GM18505 (cell line): ENCODE measurements around the gene CTNND1.
"Not testable (repeated sequence)": the region's sequence is repeated elsewhere in the genome, so short reads cannot be mapped to it uniquely, and the experiment has no call there.

Experiments
- ATAC-seq: cut with Tn5 transposase; IDR thresholded peaks from one replicate; pipeline ENCODE4 v1.9.1; 2021; ENCODE audit not compliant: unreplicated experiment
- POLR2A ChIP-seq: IDR thresholded peaks from 4 replicates; pipeline ENCODE4 v1.6.1; 2011; ENCODE audit warnings: borderline replicate concordance; ENCODE audit not compliant: insufficient read depth, insufficient read length; ENCODE audit errors: extremely low read depth

CTNND1 gene, protein sequence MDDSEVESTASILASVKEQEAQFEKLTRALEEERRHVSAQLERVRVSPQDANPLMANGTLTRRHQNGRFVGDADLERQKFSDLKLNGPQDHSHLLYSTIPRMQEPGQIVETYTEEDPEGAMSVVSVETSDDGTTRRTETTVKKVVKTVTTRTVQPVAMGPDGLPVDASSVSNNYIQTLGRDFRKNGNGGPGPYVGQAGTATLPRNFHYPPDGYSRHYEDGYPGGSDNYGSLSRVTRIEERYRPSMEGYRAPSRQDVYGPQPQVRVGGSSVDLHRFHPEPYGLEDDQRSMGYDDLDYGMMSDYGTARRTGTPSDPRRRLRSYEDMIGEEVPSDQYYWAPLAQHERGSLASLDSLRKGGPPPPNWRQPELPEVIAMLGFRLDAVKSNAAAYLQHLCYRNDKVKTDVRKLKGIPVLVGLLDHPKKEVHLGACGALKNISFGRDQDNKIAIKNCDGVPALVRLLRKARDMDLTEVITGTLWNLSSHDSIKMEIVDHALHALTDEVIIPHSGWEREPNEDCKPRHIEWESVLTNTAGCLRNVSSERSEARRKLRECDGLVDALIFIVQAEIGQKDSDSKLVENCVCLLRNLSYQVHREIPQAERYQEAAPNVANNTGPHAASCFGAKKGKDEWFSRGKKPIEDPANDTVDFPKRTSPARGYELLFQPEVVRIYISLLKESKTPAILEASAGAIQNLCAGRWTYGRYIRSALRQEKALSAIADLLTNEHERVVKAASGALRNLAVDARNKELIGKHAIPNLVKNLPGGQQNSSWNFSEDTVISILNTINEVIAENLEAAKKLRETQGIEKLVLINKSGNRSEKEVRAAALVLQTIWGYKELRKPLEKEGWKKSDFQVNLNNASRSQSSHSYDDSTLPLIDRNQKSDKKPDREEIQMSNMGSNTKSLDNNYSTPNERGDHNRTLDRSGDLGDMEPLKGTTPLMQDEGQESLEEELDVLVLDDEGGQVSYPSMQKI

DNA sequence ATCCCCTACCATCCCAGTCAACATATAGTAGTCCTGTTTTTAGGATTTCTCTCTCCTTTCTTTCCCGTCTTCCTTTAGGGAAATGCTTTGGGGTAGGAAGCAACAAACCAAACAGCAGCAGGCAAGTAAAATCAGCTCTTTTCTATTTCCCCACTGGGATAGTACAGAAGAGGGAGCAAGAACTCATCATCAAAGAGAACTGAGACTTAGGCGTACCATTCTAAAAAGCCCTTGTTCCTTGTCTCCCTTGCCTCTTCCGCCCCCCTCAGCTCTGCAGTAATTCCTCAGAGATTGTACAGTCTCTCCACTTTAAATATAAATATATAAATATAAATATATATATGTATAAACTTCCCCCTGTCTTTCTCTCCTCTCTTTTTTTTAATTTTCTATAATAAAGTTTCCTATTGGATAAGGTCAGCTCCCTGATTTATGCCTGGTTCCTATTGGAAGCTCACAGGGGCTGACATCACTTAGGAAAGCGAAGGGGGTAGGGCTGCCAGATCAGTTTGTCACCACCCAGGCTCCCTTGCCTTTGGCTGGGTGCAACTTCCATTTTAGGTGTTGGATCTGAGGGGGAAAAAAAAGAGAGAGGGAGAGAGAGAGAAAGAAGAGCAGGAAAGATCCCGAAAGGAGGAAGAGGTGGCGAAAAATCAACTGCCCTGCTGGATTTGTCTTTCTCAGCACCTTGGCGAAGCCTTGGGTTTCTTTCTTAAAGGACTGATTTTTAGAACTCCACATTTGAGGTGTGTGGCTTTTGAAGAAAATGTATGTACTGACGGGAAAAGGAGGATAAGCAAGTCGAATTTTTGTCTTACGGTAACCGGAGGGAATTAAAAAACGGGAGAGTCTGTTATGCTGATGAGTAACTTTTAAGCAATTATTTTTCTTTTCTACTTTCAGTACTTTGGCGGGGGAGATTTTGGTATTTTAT is at the start of gene CTNND1:
TSS of gene CTNND1 (plus strand) at position 502 of the 934 bp plus-strand sequence. CDS start 29,677 bp downstream, outside the sequence.
- peak; percentile 92 for ATAC-seq
- peak; percentile 72 for TF ChIP-seq POLR2A

DNA sequence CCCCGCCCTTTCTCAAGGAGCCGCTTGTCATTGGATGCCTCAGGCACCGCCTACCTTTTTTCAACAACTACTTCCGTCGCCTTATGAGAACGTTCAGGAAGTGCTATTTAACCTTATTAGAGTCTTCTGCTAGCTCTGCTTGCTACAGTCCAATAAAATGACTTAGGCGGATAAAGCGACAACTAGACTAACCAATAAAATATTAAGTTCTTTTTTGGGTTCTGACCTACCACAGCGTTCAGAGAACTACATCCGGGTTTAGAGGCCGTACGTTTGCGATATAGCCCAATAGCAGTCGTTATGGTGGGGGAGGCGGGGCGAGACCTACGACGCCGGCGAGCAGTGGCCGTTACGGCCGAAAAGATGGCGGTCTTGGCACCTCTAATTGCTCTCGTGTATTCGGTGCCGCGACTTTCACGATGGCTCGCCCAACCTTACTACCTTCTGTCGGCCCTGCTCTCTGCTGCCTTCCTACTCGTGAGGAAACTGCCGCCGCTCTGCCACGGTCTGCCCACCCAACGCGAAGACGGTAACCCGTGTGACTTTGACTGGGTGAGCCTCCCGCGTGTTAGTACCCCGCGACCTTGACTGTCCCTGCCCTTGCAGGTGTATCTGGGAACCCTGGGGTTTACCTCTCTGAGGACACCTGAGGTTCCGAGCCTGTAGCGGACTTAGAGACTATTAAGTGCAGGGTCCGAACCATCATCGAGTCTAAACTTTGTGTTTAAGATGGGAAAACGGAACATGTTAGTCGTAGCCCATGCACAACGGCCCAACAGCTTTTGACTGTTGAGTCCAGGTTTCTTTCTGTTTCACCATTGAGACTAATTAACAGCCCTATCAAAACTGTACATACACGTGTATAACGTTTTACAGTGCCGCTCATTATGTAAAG is 49.1 kb upstream of the CTNND1 start, which contains the start of gene TMX2:
TSS of gene TMX2 (plus strand) at position 338 of the 895 bp plus-strand sequence. CDS start at position 364, 26 bp downstream.
- TF ChIP-seq POLR2A: peak; percentile 81
- peak; percentile 95 for ATAC-seq

DNA sequence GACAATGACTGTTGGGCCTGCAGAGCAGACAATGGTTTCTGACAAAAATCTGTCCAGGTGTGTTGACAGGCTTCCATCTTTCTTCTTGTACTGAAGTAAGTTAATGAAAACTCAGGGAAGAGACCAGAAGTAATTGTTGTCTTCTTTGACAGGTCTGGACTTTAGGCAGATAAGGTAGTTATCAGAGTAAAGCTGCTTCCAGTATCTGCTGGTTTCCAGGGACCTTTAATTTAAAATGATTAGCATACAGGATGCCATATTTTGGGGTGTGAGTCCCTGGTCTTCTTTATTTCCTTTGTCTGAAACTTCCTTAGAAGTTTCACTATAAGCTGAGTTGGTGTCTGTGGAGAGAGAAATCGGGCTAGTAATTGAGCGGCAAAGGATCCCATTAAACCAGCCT is 47.8 kb upstream of the CTNND1 start:
- no peak for TF ChIP-seq POLR2A
- ATAC-seq: no peak

DNA sequence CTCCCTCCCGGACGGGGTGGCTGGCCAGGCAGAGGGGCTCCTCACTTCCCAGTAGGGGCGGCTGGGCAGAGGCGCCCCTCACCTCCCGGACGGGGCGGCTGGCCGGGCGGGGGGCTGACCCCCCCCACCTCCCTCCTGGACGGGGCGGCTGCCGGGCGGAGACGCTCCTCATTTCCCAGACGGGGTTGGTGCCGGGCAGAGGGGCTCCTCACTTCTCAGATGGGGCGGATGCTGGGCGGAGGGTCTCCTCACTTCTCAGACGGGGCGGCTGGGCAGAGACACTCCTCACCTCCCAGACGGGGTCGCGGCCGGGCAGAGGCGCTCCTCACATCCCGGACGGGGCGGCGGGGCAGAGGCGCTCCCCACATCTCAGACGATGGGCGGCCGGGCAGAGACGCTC is 44.9 kb upstream of the CTNND1 start:
- ATAC-seq: not testable (repeated sequence)

DNA sequence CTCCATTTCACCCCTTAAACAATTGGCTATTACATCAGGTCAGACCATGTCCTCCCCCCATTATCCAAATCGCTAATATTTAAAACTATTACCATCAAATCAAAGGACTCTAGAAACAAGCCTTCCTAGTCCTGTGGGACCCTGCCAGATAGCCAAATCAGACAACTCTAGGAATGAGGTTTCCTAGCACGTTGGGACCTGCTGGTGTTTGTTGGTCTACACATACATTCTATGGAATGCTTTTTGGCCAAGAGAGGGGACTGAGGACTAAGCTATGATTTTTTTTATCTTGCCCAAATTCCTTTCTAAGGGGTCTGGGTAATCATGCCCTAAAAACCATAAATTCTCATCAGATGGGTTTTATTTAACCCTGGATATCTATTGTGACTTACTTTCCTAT is 34.4 kb upstream of the CTNND1 start:
- ATAC-seq: no peak
- no peak for TF ChIP-seq POLR2A

DNA sequence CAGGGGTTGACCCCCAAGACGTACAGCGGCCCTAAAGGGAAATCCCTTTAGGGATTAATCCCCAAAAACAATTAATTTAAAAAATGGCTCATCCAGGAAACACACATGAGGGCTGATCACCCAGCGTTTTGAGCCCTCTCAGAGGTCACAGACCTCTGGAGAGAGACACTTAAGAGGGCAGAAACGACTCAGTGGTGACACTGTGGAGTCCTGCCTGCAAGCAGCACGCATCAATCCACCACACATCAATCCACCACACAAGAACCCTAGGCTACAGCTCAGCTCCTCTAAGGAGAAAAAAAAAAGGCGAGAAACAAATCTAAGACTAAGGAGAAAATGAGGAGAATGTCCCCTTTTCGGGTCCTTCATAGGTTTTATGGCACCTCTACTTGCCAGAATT is 32.8 kb upstream of the CTNND1 start:
- ATAC-seq: no peak
- no peak for TF ChIP-seq POLR2A

DNA sequence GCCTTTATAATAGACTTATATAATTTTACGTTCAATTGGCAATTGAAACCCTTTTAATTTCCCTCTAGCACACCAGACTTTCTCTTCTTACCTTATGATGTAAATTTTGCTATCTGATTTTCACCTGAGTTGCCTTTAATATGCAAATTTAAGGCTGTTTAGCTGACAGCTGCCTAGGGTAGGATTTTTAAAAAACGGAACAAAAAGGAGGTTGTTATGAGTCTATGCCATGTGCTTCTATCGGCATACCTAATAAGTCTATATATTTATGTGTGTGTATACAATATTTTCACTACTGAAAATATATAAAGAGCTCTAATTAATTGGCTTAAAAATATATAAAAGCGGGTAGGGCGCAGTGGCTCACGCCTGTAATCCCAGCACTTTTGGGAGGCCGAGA is 32.1 kb upstream of the CTNND1 start:
- ATAC-seq: no peak
- no peak for TF ChIP-seq POLR2A

DNA sequence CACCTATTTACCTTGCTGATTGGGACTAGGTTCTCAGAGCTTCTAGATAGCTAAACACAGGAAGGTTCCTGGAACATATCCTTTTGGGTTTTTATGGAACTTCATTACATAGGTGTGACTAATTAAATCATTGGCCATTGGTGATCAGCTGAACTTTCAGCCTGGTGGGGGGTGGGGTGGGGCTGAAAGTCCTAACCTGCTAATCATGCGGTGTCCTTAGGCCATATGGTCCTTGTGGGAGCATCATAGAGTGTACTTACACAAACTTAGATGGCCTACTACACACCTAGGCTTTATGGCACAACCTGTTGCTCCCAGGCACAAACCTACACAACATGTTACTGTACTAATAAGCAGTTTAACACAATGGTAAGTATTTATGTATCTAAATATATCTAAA is 28.9 kb upstream of the CTNND1 start:
- no peak for TF ChIP-seq POLR2A
- ATAC-seq: no peak

DNA sequence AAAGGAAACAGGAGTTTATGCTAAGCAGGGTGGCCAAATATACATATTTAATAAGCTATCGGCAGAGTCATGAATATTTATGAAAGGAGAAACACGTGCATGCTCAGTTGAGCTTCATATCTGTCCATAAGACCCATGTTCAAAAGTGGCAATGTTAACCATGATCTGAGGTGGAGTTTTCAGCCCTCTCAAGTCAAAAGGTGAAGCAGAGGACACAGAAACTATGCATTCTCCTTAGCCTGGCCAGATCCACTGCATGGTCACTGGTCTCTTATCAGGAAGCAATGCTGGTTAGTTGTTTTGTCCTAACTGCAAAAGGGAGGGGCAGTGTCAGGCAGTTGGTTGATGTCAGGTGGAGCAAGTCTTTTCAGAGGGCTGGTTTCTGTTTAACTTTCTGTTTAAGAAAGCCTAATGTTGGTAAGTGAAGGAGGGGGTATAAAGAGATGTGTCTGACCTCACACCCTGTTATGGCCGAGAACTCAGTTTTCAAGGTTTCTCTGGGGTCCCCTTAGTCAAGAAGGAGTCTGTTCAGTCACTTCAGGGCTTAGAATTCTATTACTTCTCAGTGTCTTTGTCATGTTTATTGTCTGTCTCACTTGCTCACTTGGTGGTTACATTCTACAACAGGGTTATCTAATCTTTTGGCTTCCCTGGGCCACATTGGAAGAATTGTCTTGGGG is 25.8 kb upstream of the CTNND1 start:
- no peak for TF ChIP-seq POLR2A
- ATAC-seq: no peak

DNA sequence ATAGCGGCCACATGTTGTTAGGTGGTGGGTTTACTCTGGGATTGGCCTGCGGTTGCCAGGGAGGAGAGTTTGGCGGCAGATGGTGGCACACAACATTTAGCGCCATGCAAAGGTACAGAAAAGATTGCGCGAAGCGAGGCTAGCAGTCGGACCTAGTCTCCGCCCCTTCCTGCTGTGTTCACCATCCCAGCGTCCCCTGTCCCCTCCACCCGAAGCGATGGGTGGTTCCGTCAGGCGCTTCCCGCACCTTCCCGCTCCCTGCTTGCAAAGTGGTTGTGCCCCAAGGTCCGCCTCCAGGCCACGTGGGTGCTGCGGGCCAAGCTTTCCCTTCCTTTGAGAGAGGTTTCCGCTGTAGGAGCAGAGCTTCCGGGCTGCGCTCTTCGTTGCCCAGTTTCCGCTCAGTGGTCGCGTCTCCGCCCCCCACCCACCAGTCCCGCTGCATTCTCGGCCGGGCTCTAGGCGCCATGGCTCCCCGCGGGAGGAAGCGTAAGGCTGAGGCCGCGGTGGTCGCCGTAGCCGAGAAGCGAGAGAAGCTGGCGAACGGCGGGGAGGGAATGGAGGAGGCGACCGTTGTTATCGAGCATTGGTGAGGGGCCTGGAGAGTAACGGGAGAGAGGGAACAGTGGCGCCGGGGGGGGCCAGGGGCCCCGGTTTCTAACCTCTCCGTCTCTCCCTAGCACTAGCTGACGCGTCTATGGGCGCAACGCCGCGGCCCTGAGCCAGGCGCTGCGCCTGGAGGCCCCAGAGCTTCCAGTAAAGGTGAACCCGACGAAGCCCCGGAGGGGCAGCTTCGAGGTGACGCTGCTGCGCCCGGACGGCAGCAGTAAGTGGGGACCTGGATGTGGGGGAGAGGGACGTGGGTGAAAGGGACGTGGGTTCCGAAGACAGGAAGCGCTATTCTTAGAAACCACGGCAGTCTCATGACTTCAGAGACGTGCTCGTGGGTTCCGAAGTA is 20.2 kb upstream of the CTNND1 start, which contains the start of gene SELENOH:
TSS of gene SELENOH (plus strand) at position 360 of the 955 bp plus-strand sequence. CDS start at position 465, 105 bp downstream.
- ATAC-seq: peak; percentile 93

More for the DNA sequence above, 20.2 kb upstream of the CTNND1 start, which contains the start of gene SELENOH:
- TF ChIP-seq POLR2A: peak; percentile 90
